SKM-1 treated with dmso at 0.1 percent for 144 hours (cell line): ENCODE results near the gene GGT1.
"Not testable (repeated sequence)": the region's sequence is repeated elsewhere in the genome, so short reads cannot be mapped to it uniquely, and the experiment has no call there.

Experiments used
- DNase-seq: peaks from one replicate; lab custom pipeline; 2025; ENCODE audit not compliant: unreplicated experiment; lab: John Stamatoyannopoulos, UW

GGT1 gene

GRCh38 chr22:24595863-24596262 is 7.1 kb upstream of the GGT1 start:
- DNase-seq = no peak

- not testable (repeated sequence) for DNase-seq
Measured at GRCh38 chr22:24597076-24597475, 5.9 kb upstream of the GGT1 start.

- DNase-seq = no peak
Measured at GRCh38 chr22:24599514-24599913, 3.5 kb upstream of the GGT1 start.

GRCh38 chr22:24599958-24600715 is 2.9 kb upstream of the GGT1 start:
- not testable (repeated sequence) for DNase-seq

- peak; percentile 58 for DNase-seq
Measured at GRCh38 chr22:24601217-24602104, 1.5 kb upstream of the GGT1 start.

GRCh38 chr22:24602105-24602749 is 766 bp upstream of the GGT1 start:
- DNase-seq = not testable (repeated sequence)

- peak; percentile 41 for DNase-seq
Measured at GRCh38 chr22:24603770-24604629, 1.0 kb downstream of the GGT1 start.

- not testable (repeated sequence) for DNase-seq
Measured at GRCh38 chr22:24606340-24606739, 3.3 kb downstream of the GGT1 start.

- not testable (repeated sequence) for DNase-seq
Measured at GRCh38 chr22:24607429-24607983, 4.5 kb downstream of the GGT1 start.

- not testable (repeated sequence) for DNase-seq
Measured at GRCh38 chr22:24608327-24608726, 5.3 kb downstream of the GGT1 start.

GRCh38 chr22:24609888-24610287 is 6.9 kb downstream of the GGT1 start:
- DNase-seq = not testable (repeated sequence)

GRCh38 chr22:24614794-24615193 is 11.8 kb downstream of the GGT1 start:
- DNase-seq = not testable (repeated sequence)

GRCh38 chr22:24621244-24621643 is 18.3 kb downstream of the GGT1 start:
- DNase-seq = not testable (repeated sequence)

GRCh38 chr22:24622596-24622995 is 19.6 kb downstream of the GGT1 start:
- DNase-seq = not testable (repeated sequence)

GRCh38 chr22:24627911-24628310 is 24.9 kb downstream of the GGT1 start:
- DNase-seq = not testable (repeated sequence)

GRCh38 chr22:24629069-24629468 is 26.1 kb downstream of the GGT1 start:
- not testable (repeated sequence) for DNase-seq

- not testable (repeated sequence) for DNase-seq
Measured at GRCh38 chr22:24630812-24631427, 27.9 kb downstream of the GGT1 start.

- not testable (repeated sequence) for DNase-seq
Measured at GRCh38 chr22:24631430-24632122, 28.6 kb downstream of the GGT1 start.

GRCh38 chr22:24632642-24633041 is 29.6 kb downstream of the GGT1 start:
- DNase-seq = not testable (repeated sequence)
